ENCODE results near the gene ITM2C.

Gene ITM2C

GRCh38 chr2:230873661-230874401 is 9.1 kb downstream of the ITM2C start:
- Histone ChIP-seq H2AK5ac (ENCODE audit: low read length, severe bottlenecking) (no peak overlapping the region), H3K79me1 (replicated peaks; ENCODE audit: low read length, poor library complexity, severe bottlenecking) (peaks cover 42% of the 10 kb centered on the region), H3K4ac (ENCODE audit: low read depth in 1 of 2, low read length in 2 of 2) (no peak overlapping the region), H2BK15ac (ENCODE audit: low read depth, poor library complexity, severe bottlenecking) (no peak overlapping the region), H3K23ac (ENCODE audit: low read length in 2 of 2) (no peak overlapping the region), H4K91ac (ENCODE audit: low read length) (no peak overlapping the region), H3K4me1 (ENCODE audit: control insufficient read depth, insufficient read depth, low read depth, low read length) (peaks cover 68% of the 10 kb centered on the region), H3K4me2 (ENCODE audit: low read length, poor library complexity, severe bottlenecking) (no peak overlapping the region), H2AFZ (ENCODE audit: low read depth, low read length) (no peak overlapping the region), H4K8ac (ENCODE audit: low read length) (no peak overlapping the region), H3K18ac (ENCODE audit: low read depth in 1 of 2, low read length in 2 of 2) (no peak overlapping the region), H2BK12ac (ENCODE audit: low read length in 2 of 2) (no peak overlapping the region), H3K14ac (ENCODE audit: low read length in 2 of 2) (no peak overlapping the region), H3K9ac (ENCODE audit: low read length) (no peak overlapping the region), H3K27ac (ENCODE audit: low read length, poor library complexity, severe bottlenecking) (no peak overlapping the region), H3K4me3 (ENCODE audit: insufficient read depth in 1 of 2, low read depth in 1 of 2, low read length in 2 of 2) (no peak overlapping the region), H3K9me3 (ENCODE audit: control insufficient read depth, low read length) (no peaks in the 10 kb centered on the region), H2BK120ac (ENCODE audit: low read depth, low read length) (no peak overlapping the region), H3K36me3 (ENCODE audit: control insufficient read depth in 1 of 2, insufficient read depth in 2 of 2, low read depth in 1 of 2, low read length in 2 of 2) (peaks cover 0 to 74% of the 10 kb centered on the region in 2 experiments), H2BK5ac (ENCODE audit: low read depth, low read length, poor library complexity, severe bottlenecking) (no peak overlapping the region), H3K27me3 (ENCODE audit: control insufficient read depth in 1 of 2, insufficient read depth in 1 of 2, low read length in 2 of 2) (no peaks in the 10 kb centered on the region)
- no peak for DNase-seq
- WGBS, result 97% methylated on average over 11 of the region's 13 CpGs

GRCh38 chr2:230874456-230874855 is 9.7 kb downstream of the ITM2C start:
- no peak overlapping the region for H3K9ac ChIP-seq (ENCODE audit: low read length)
- no peak overlapping the region for H2AK5ac ChIP-seq (ENCODE audit: low read length, severe bottlenecking)
- no peak overlapping the region for H3K18ac ChIP-seq (ENCODE audit: low read depth in 1 of 2, low read length in 2 of 2)
- H3K4me1 ChIP-seq (ENCODE audit: control insufficient read depth, insufficient read depth, low read depth, low read length), result peaks cover 62% of the 10 kb centered on the region
- no peak overlapping the region for H3K14ac ChIP-seq (ENCODE audit: low read length in 2 of 2)
- peaks cover 42% of the 10 kb centered on the region for H3K79me1 ChIP-seq (replicated peaks; ENCODE audit: low read length, poor library complexity, severe bottlenecking)
- no peaks in the 10 kb centered on the region for H3K9me3 ChIP-seq (ENCODE audit: control insufficient read depth, low read length)
- 94% methylated on average over 11 of the region's 11 CpGs for WGBS
- H4K8ac ChIP-seq (ENCODE audit: low read length), result no peak overlapping the region
- no peak for DNase-seq
- no peak overlapping the region for H2BK12ac ChIP-seq (ENCODE audit: low read length in 2 of 2)
- no peak overlapping the region for H3K27ac ChIP-seq (ENCODE audit: low read length, poor library complexity, severe bottlenecking)
- no peak overlapping the region for H3K23ac ChIP-seq (ENCODE audit: low read length in 2 of 2)
- no peak overlapping the region for H2BK5ac ChIP-seq (ENCODE audit: low read depth, low read length, poor library complexity, severe bottlenecking)
- no peak overlapping the region for H2BK15ac ChIP-seq (ENCODE audit: low read depth, poor library complexity, severe bottlenecking)
- no peak overlapping the region for H3K4ac ChIP-seq (ENCODE audit: low read depth in 1 of 2, low read length in 2 of 2)
- H3K4me3 ChIP-seq (ENCODE audit: insufficient read depth in 1 of 2, low read depth in 1 of 2, low read length in 2 of 2), result no peak overlapping the region
- H2BK120ac ChIP-seq (ENCODE audit: low read depth, low read length), result no peak overlapping the region
- H3K27me3 ChIP-seq (ENCODE audit: control insufficient read depth in 1 of 2, insufficient read depth in 1 of 2, low read length in 2 of 2), result no peaks in the 10 kb centered on the region
- no peak overlapping the region for H2AFZ ChIP-seq (ENCODE audit: low read depth, low read length)
- H3K36me3 ChIP-seq (ENCODE audit: control insufficient read depth in 1 of 2, insufficient read depth in 2 of 2, low read depth in 1 of 2, low read length in 2 of 2), result peaks cover 0 to 81% of the 10 kb centered on the region in 2 experiments
- no peak overlapping the region for H4K91ac ChIP-seq (ENCODE audit: low read length)
- H3K4me2 ChIP-seq (ENCODE audit: low read length, poor library complexity, severe bottlenecking), result no peak overlapping the region

- no peak overlapping the region for H3K18ac ChIP-seq (ENCODE audit: low read depth in 1 of 2, low read length in 2 of 2)
- no peak overlapping the region for H2AK5ac ChIP-seq (ENCODE audit: low read length, severe bottlenecking)
- peaks cover 42% of the 10 kb centered on the region for H3K79me1 ChIP-seq (replicated peaks; ENCODE audit: low read length, poor library complexity, severe bottlenecking)
- no peak overlapping the region for H2BK5ac ChIP-seq (ENCODE audit: low read depth, low read length, poor library complexity, severe bottlenecking)
- no peak overlapping the region for H3K4me2 ChIP-seq (ENCODE audit: low read length, poor library complexity, severe bottlenecking)
- 97% methylated on average over 10 of the region's 10 CpGs for WGBS
- H3K9ac ChIP-seq (ENCODE audit: low read length), result no peak overlapping the region
- no peak overlapping the region for H3K23ac ChIP-seq (ENCODE audit: low read length in 2 of 2)
- H3K36me3 ChIP-seq (ENCODE audit: control insufficient read depth in 1 of 2, insufficient read depth in 2 of 2, low read depth in 1 of 2, low read length in 2 of 2), result peaks cover 0 to 83% of the 10 kb centered on the region in 2 experiments
- no peak overlapping the region for H2BK12ac ChIP-seq (ENCODE audit: low read length in 2 of 2)
- no peak overlapping the region for H4K91ac ChIP-seq (ENCODE audit: low read length)
- DNase-seq, result no peak
- no peak overlapping the region for H4K8ac ChIP-seq (ENCODE audit: low read length)
- no peak overlapping the region for H3K27ac ChIP-seq (ENCODE audit: low read length, poor library complexity, severe bottlenecking)
- H2AFZ ChIP-seq (ENCODE audit: low read depth, low read length), result no peak overlapping the region
- H3K9me3 ChIP-seq (ENCODE audit: control insufficient read depth, low read length), result no peaks in the 10 kb centered on the region
- no peak overlapping the region for H3K4ac ChIP-seq (ENCODE audit: low read depth in 1 of 2, low read length in 2 of 2)
- no peak overlapping the region for H2BK120ac ChIP-seq (ENCODE audit: low read depth, low read length)
- H2BK15ac ChIP-seq (ENCODE audit: low read depth, poor library complexity, severe bottlenecking), result no peak overlapping the region
- H3K4me1 ChIP-seq (ENCODE audit: control insufficient read depth, insufficient read depth, low read depth, low read length), result peaks cover 58% of the 10 kb centered on the region
- no peaks in the 10 kb centered on the region for H3K27me3 ChIP-seq (ENCODE audit: control insufficient read depth in 1 of 2, insufficient read depth in 1 of 2, low read length in 2 of 2)
- H3K14ac ChIP-seq (ENCODE audit: low read length in 2 of 2), result no peak overlapping the region
- H3K4me3 ChIP-seq (ENCODE audit: insufficient read depth in 1 of 2, low read depth in 1 of 2, low read length in 2 of 2), result no peak overlapping the region
Observed at GRCh38 chr2:230874876-230875275, 10.1 kb downstream of the ITM2C start.

GRCh38 chr2:230875347-230876315 is 10.9 kb downstream of the ITM2C start:
- no peak overlapping the region for H2AFZ ChIP-seq (ENCODE audit: low read depth, low read length)
- H2BK5ac ChIP-seq (ENCODE audit: low read depth, low read length, poor library complexity, severe bottlenecking), result no peak overlapping the region
- H3K9me3 ChIP-seq (ENCODE audit: control insufficient read depth, low read length), result no peaks in the 10 kb centered on the region
- no peak overlapping the region for H2BK120ac ChIP-seq (ENCODE audit: low read depth, low read length)
- H3K27ac ChIP-seq (ENCODE audit: low read length, poor library complexity, severe bottlenecking), result no peak overlapping the region
- no peak overlapping the region for H3K14ac ChIP-seq (ENCODE audit: low read length in 2 of 2)
- H3K79me1 ChIP-seq (replicated peaks; ENCODE audit: low read length, poor library complexity, severe bottlenecking), result peaks cover 42% of the 10 kb centered on the region
- no peak overlapping the region for H3K23ac ChIP-seq (ENCODE audit: low read length in 2 of 2)
- no peak for DNase-seq
- H3K36me3 ChIP-seq (ENCODE audit: control insufficient read depth in 1 of 2, insufficient read depth in 2 of 2, low read depth in 1 of 2, low read length in 2 of 2), result peaks cover 0 to 79% of the 10 kb centered on the region in 2 experiments
- H4K8ac ChIP-seq (ENCODE audit: low read length), result no peak overlapping the region
- no peaks in the 10 kb centered on the region for H3K27me3 ChIP-seq (ENCODE audit: control insufficient read depth in 1 of 2, insufficient read depth in 1 of 2, low read length in 2 of 2)
- no peak overlapping the region for H3K18ac ChIP-seq (ENCODE audit: low read depth in 1 of 2, low read length in 2 of 2)
- no peak overlapping the region for H3K9ac ChIP-seq (ENCODE audit: low read length)
- WGBS, result 98% methylated on average over 34 of the region's 34 CpGs
- no peak overlapping the region for H2BK15ac ChIP-seq (ENCODE audit: low read depth, poor library complexity, severe bottlenecking)
- no peak overlapping the region for H3K4me2 ChIP-seq (ENCODE audit: low read length, poor library complexity, severe bottlenecking)
- H3K4ac ChIP-seq (ENCODE audit: low read depth in 1 of 2, low read length in 2 of 2), result no peak overlapping the region
- H2BK12ac ChIP-seq (ENCODE audit: low read length in 2 of 2), result no peak overlapping the region
- H2AK5ac ChIP-seq (ENCODE audit: low read length, severe bottlenecking), result no peak overlapping the region
- H3K4me1 ChIP-seq (ENCODE audit: control insufficient read depth, insufficient read depth, low read depth, low read length), result peaks cover 50% of the 10 kb centered on the region
- H4K91ac ChIP-seq (ENCODE audit: low read length), result no peak overlapping the region
- H3K4me3 ChIP-seq (ENCODE audit: insufficient read depth in 1 of 2, low read depth in 1 of 2, low read length in 2 of 2), result no peak overlapping the region

Measured in mesenchymal stem cell (in vitro differentiated cells and primary cell).